ENCODE data around the gene ELOA.
"Not testable (repeated sequence)": the region's sequence is repeated elsewhere in the genome, so short reads cannot be mapped to it uniquely, and the experiment has no call there.

ELOA gene

GRCh38 chr1:23736437-23737134 lies 6.7 kb upstream of the ELOA start:
- DNase-seq (ENCODE audit: low read depth in 2 of 2) = peak in 1 of 2 donors; percentile 20

DNA sequence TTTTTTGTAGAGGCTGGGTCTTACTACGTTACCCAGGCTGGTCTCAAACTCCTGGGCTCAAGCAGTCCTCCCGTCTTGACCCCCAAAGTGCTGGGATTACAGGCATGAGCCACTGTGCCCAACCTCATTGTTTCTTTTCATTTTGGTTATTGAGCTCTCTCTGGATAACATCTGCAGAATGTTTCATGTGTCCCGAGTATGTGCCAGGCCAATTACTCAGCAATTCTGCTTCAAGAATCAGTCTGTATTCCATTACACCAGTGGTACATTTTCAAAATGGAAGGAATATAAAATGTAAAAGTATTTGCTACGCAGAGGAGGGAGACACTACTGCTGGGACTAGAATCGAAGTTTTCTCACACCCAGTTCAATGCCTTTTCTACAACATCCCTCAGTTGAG lies 1.7 kb upstream of the ELOA start:
- DNase-seq (ENCODE audit: low read depth in 2 of 2) = no peak

- DNase-seq (ENCODE audit: low read depth in 2 of 2) = no peak
Measured at GRCh38 chr1:23742670-23743286, 493 bp upstream of the ELOA start.

DNA sequence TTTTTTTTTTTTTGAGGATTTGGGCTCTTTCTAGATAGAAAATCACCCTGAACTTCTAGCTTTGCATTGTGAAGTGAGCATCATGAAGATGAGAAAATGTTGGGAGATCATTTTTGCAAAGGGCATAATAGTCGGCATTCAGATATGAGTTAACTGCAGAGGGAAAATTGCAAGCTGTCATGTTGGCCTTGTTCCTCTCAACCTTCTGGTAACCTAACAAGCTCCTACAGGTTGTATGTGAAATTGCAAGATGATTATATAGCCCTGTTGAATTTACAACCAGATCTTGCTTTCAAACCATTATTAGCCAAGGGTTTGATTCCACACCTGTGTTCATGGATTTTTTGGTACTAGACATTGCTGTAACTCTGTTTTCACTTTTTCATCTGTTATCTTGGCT lies 2.2 kb downstream of the ELOA start:
- no peak for DNase-seq (ENCODE audit: low read depth in 2 of 2)

DNA sequence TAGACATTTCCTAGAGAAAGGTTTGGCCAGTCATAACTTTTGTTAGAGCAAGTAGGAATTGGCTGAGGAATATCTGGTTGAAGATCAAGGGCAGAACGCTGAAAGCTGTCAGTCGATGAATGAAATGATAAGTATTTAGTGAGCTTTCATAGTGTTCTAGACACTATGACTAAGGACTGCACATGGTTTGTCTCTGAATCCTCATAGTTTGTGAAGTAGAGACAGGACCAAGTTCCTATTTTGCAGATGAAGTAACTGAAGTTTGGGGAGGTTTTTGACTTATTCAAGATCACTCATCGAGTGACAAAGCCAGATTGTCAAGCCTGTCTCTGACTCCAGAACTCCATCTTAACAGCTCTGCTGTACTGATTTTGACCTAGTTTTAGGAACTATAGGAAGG lies 4.7 kb downstream of the ELOA start:
- DNase-seq (ENCODE audit: low read depth in 2 of 2) = no peak

GRCh38 chr1:23751050-23751814 lies 8.0 kb downstream of the ELOA start:
- no peak for DNase-seq (ENCODE audit: low read depth in 2 of 2)

DNA sequence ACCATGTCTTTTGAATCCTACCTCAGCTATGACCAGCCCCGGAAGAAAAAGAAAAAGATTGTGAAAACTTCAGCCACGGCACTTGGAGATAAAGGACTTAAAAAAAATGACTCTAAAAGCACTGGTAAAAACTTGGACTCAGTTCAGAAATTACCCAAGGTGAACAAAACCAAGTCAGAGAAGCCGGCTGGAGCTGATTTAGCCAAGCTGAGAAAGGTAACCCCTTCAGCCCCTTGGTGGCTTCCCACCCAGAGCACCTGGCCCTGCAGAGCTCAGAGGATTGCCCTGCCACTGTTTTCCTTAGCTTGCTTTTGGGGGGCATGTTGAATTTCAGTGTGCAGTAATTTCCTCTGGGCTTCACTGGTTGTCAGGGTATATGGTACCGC lies 8.5 kb downstream of the ELOA start:
- DNase-seq (ENCODE audit: low read depth in 2 of 2) = no peak

- DNase-seq (ENCODE audit: low read depth in 2 of 2) = no peak
Measured at GRCh38 chr1:23752909-23753308, 9.6 kb downstream of the ELOA start.

GRCh38 chr1:23756676-23757075 lies 13.4 kb downstream of the ELOA start:
- no peak for DNase-seq (ENCODE audit: low read depth in 2 of 2)

GRCh38 chr1:23757812-23758211 lies 14.5 kb downstream of the ELOA start:
- DNase-seq (ENCODE audit: low read depth in 2 of 2) = no peak

GRCh38 chr1:23759277-23759676 lies 16.0 kb downstream of the ELOA start:
- no peak for DNase-seq (ENCODE audit: low read depth in 2 of 2)

GRCh38 chr1:23763041-23763577 lies 19.8 kb downstream of the ELOA start:
- DNase-seq (ENCODE audit: low read depth in 2 of 2) = no peak

DNA sequence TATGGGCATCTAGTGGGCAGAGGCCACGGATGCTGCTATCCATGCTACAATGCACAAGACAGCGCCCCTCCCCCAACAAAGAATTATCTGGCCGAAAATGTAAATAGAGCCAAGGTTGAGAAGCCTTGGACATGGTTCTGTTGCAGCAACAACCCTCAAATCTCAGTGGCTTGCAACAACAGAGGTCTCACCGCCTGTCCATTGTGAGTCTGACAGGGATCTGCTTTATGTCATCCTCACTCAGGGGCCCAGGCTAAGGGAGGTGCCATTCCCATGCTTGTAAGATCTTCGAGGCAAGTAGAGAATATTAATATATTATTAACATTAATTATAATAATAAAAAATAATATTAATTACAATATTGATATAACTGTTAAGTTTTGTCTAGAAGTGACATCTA lies 25.5 kb downstream of the ELOA start:
- no peak for DNase-seq (ENCODE audit: low read depth in 2 of 2)

DNA sequence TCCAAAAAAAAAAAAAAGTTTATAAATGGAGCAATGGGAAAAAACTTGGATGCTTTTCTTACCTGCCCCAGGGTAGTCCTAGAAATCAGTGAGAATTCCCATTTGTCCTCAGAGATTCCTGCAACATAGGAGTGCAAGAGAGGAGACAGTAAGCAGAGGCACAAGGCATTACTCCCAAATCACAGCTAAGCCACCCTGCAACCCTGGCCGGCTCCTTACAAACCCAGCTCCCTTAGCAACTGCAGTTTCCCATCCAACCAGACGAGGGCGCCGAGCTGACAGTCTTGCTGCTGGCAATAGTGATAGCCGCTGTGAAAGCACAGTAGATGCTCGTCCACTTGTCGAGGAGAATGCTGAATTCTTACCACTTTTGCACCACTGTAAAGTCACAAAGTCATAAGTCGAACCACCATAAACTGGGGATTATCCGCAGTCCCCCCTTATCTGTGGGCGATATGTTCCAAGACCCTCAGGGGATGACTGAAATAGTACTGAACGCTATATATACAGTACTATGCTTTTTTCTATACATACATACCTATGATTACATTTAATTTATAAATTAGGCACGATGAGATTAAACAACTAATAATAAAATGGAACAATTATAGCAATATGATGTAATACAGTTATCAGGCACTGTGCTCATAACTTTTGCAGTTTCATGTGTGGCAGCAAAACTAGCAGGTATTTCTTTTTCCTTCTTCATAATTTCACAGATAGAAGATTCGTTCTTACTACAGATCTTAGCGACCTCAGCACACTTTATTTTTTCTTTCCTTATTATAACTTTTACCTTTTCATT lies 29.0 kb downstream of the ELOA start:
- peak; percentile 73 to 87 for DNase-seq (ENCODE audit: low read depth in 2 of 2)

DNA sequence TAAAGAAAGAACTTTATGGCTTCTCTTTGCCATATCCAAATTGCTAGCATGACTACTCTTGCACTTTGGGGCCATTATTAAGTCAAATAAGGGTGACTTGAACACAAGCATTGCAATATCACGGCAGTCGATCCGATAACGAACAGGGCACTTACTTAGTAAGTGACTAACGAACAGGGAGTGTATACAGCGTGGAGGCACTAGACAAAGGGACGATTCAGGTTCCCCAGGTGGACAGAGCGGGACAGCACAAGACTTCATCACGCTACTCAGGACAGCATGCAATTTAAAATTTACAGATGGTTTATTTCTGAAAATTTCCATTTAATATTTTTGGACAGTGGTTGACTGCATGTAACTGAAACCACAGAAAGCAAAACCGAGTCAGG lies 29.6 kb downstream of the ELOA start:
- no peak for DNase-seq (ENCODE audit: low read depth in 2 of 2)

GRCh38 chr1:23774174-23774880 lies 31.1 kb downstream of the ELOA start:
- no peak for DNase-seq (ENCODE audit: low read depth in 2 of 2)

DNA sequence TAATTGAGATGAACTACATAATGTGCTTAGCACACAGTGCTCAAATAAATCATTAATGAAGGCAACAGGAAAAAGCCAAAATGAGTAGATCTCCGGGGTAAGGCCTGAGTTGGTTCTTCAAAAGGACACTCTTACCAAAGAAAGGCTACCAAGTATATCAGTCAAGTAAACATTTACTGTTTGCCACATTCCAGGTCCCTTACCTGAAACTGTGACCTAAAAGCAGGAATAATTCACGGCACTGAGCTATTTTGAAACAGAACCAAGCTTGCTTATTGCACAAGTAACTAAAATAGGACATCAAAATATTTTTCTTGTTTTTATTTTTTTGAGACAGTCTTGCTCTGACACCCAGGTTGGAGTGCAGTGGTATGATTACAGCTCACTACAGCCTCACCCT lies 32.9 kb downstream of the ELOA start:
- no peak for DNase-seq (ENCODE audit: low read depth in 2 of 2)

DNA sequence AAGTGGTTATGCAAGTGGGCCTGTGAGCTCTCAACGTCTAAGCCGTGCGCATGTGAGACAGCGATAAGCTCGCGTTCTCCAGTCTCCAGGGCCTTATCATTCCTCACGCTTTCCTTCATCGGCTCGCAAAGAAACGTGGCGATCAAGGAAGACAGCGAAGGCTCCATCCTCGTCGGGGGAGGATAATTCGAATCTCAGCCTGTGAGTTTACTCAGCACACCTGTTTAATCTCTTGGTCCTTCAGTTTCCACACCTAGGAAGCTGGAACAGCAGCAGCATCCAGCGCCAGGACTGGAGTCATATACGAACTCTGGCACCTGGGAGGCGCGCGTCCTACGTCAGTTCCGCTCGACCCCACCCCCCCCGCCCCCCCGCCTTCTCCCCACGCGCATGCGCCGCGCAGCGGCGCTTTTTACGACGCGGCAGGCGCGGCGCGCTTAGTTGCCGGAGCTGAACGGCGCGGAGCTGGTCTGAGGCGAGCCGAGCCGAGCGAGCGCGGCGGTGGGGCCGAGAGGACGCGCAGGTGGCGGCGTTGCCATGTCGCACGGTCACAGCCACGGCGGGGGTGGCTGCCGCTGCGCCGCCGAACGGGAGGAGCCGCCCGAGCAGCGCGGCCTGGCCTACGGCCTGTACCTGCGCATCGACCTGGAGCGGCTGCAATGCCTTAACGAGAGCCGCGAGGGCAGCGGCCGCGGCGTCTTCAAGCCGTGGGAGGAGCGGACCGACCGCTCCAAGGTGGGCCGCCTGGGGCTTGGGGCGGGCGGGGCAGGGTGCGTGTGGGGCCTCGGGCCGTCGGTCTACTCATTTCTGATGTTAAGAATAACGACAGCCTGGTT lies 34.9 kb downstream of the ELOA start, which contains the start of gene PITHD1:
TSS of gene PITHD1 (plus strand) at position 440 of the 836 bp plus-strand sequence. CDS start at position 538, 98 bp downstream.
- peak; percentile 64 to 69 for DNase-seq (ENCODE audit: low read depth in 2 of 2)

- no peak for DNase-seq (ENCODE audit: low read depth in 2 of 2)
Measured at GRCh38 chr1:23779826-23780371, 36.6 kb downstream of the ELOA start.

DNA sequence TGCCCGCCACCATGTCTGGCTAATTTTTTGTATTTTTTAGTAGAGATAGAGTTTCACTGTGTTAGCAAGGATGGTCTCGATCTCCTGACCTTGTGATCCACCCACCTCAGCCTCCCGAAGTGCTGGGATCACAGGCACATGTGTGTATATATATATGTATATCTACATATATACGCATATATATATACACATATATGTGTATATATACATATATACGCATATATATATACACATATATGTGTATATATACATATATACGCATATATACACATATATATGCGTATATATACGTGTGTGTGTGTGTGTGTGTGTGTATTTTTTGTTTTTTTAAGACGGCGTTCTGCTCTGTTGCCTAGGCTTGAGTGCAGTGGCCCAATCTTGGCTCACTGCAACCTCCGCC lies 39.9 kb downstream of the ELOA start:
- not testable (repeated sequence) for DNase-seq (ENCODE audit: low read depth in 2 of 2)
